Measurements from ENCODE around the gene PRXL2B. TPM values are rescaled to one million over a fixed set of nuclear protein-coding genes. Genes with fewer than 3 reads are reported as not detected.

Gene PRXL2B
- total RNA-seq, 2 experiments from 2014 or later = 5.2 to 10.4 TPM

GRCh38 chr1:2606881-2607621 is 20.5 kb downstream of the PRXL2B start:
- Histone ChIP-seq H3K79me2 (ENCODE audit: insufficient read depth, low read depth, low read length) (no peaks in the 10 kb centered on the region), H4K20me1 (ENCODE audit: insufficient read depth, low read length) (no peaks in the 10 kb centered on the region), H3K4me3 (ENCODE audit: low read depth, low read length, poor library complexity, severe bottlenecking) (no peak overlapping the region), H3K9me3 (ENCODE audit: low read length) (no peaks in the 10 kb centered on the region), H3K27ac (ENCODE audit: low read depth, low read length, poor library complexity, severe bottlenecking) (no peak overlapping the region), H3K4me2 (ENCODE audit: low read length) (no peak overlapping the region), H3K36me3 (ENCODE audit: insufficient read depth, low read length) (no peaks in the 10 kb centered on the region), H3K4me1 (ENCODE audit: insufficient read depth, low read length, poor library complexity, severe bottlenecking) (no peaks in the 10 kb centered on the region), H3K9me2 (ENCODE audit: insufficient read depth, low read length) (no peaks in the 10 kb centered on the region), H2AFZ (ENCODE audit: low read length) (no peak overlapping the region)
- TF ChIP-seq EZH2phosphoT487 (IDR thresholded peaks at IDR 0.05; ENCODE audit: borderline replicate concordance, low read depth, low read length) (no peak), CTCF (conservative IDR thresholded peaks at IDR 0.05; ENCODE audit: low read length) (no peak)
- POLR2A ChIA-PET = no interaction called here
- DNase-seq (ENCODE audit: low spot score) = no peak
- no TSS peak for BruUV-seq (replicated peaks)
- intact Hi-C loops (cut with micrococcal nuclease; ENCODE audit: unreplicated experiment) = no loop called here
- CTCF ChIA-PET (ENCODE audit: unreplicated experiment) = interaction anchor here (0.6 kb wide), 1 partner anchor 482 kb away, joined by 7 read pairs; no protein-coding TSS in a partner anchor

- intact Hi-C loops (cut with micrococcal nuclease; ENCODE audit: unreplicated experiment) = no loop called here
- no peaks in the 10 kb centered on the region for H3K9me3 ChIP-seq (ENCODE audit: low read length)
- no TSS peak for BruUV-seq (replicated peaks)
- no peak overlapping the region for H3K4me2 ChIP-seq (ENCODE audit: low read length)
- TF ChIP-seq CTCF (conservative IDR thresholded peaks at IDR 0.05; ENCODE audit: low read length) (no peak), EZH2phosphoT487 (IDR thresholded peaks at IDR 0.05; ENCODE audit: borderline replicate concordance, low read depth, low read length) (no peak)
- no peaks in the 10 kb centered on the region for H4K20me1 ChIP-seq (ENCODE audit: insufficient read depth, low read length)
- CTCF ChIA-PET (ENCODE audit: unreplicated experiment) = no interaction called here
- no peaks in the 10 kb centered on the region for H3K79me2 ChIP-seq (ENCODE audit: insufficient read depth, low read depth, low read length)
- POLR2A ChIA-PET = no interaction called here
- no peak for DNase-seq (ENCODE audit: low spot score)
- H3K27ac ChIP-seq (ENCODE audit: low read depth, low read length, poor library complexity, severe bottlenecking) = no peak overlapping the region
- H3K4me3 ChIP-seq (ENCODE audit: low read depth, low read length, poor library complexity, severe bottlenecking) = no peak overlapping the region
- H2AFZ ChIP-seq (ENCODE audit: low read length) = no peak overlapping the region
- H3K4me1 ChIP-seq (ENCODE audit: insufficient read depth, low read length, poor library complexity, severe bottlenecking) = no peaks in the 10 kb centered on the region
- H3K36me3 ChIP-seq (ENCODE audit: insufficient read depth, low read length) = no peaks in the 10 kb centered on the region
- H3K9me2 ChIP-seq (ENCODE audit: insufficient read depth, low read length) = no peaks in the 10 kb centered on the region
Measured at GRCh38 chr1:2607641-2608091, 21.1 kb downstream of the PRXL2B start.

- POLR2A ChIA-PET = no interaction called here
- no peaks in the 10 kb centered on the region for H3K36me3 ChIP-seq (ENCODE audit: insufficient read depth, low read length)
- H3K9me2 ChIP-seq (ENCODE audit: insufficient read depth, low read length) = no peaks in the 10 kb centered on the region
- no peaks in the 10 kb centered on the region for H3K4me1 ChIP-seq (ENCODE audit: insufficient read depth, low read length, poor library complexity, severe bottlenecking)
- H3K4me3 ChIP-seq (ENCODE audit: low read depth, low read length, poor library complexity, severe bottlenecking) = no peak overlapping the region
- H3K4me2 ChIP-seq (ENCODE audit: low read length) = no peak overlapping the region
- H3K9me3 ChIP-seq (ENCODE audit: low read length) = no peaks in the 10 kb centered on the region
- no TSS peak for BruUV-seq (replicated peaks)
- no peak overlapping the region for H3K27ac ChIP-seq (ENCODE audit: low read depth, low read length, poor library complexity, severe bottlenecking)
- TF ChIP-seq EZH2phosphoT487 (IDR thresholded peaks at IDR 0.05; ENCODE audit: borderline replicate concordance, low read depth, low read length) = no peak
- TF ChIP-seq CTCF (conservative IDR thresholded peaks at IDR 0.05; ENCODE audit: low read length) = no peak
- no peaks in the 10 kb centered on the region for H4K20me1 ChIP-seq (ENCODE audit: insufficient read depth, low read length)
- H3K79me2 ChIP-seq (ENCODE audit: insufficient read depth, low read depth, low read length) = no peaks in the 10 kb centered on the region
- intact Hi-C loops (cut with micrococcal nuclease; ENCODE audit: unreplicated experiment) = no loop called here
- CTCF ChIA-PET (ENCODE audit: unreplicated experiment) = no interaction called here
- H2AFZ ChIP-seq (ENCODE audit: low read length) = no peak overlapping the region
- DNase-seq (ENCODE audit: low spot score) = no peak
Measured at GRCh38 chr1:2609319-2610035, 22.9 kb downstream of the PRXL2B start.

All from OCI-LY7 (cell line).